OCI-LY3 (cell line): ENCODE results near the gene NFX1.

ENCODE experiments used
- H2AFZ ChIP-seq: fragments of 200-600, 300-600 bp; shearing (Covaris generic); 2 replicates; pipeline ENCODE4 v1.6.0; 2014; ENCODE audit warnings: antibody characterized with exemption, low read depth, low read length
- H3K27ac ChIP-seq: fragments of 200-600, 300-600 bp; sonication (generic); 2 replicates; pipeline ENCODE4 v1.5.1; 2014; ENCODE audit warnings: mild to moderate bottlenecking, low read length, moderate library complexity, mixed read lengths
- H3K27me3 ChIP-seq: fragments of 200-600, 300-600 bp; sonication (generic); 2 replicates; pipeline ENCODE4 v1.6.1; 2014; ENCODE audit warnings: low read depth, low read length, mixed read lengths
- H3K36me3 ChIP-seq: fragments of 200-600, 300-600 bp; sonication (generic); replicated peaks from 2 replicates; pipeline ENCODE3; 2014; ENCODE audit warnings: low read depth, low read length, mixed read lengths
- H3K4me1 ChIP-seq: fragments of 300-600, 200-600 bp; sonication (generic); 2 replicates; pipeline ENCODE4 v1.6.1; 2014; ENCODE audit warnings: low read length, mixed read lengths
- H3K4me2 ChIP-seq: fragments of 200-600, 300-600 bp; sonication (generic); 2 replicates; pipeline ENCODE4 v1.6.1; 2014; ENCODE audit warnings: low read length, mixed read lengths
- H3K4me3 ChIP-seq: fragments of 300-600, 200-600 bp; sonication (generic); 2 replicates; pipeline ENCODE4 v1.5.1; 2014; ENCODE audit warnings: antibody characterized with exemption, mild to moderate bottlenecking, low read length, moderate library complexity
- H3K79me2 ChIP-seq: fragments of 300-600, 200-600 bp; shearing (Covaris generic); 2 replicates; pipeline ENCODE4 v1.6.1; 2014; ENCODE audit warnings: mild to moderate bottlenecking, low read length, mixed read lengths
- H3K9ac ChIP-seq: fragments of 300-600, 200-600 bp; shearing (Covaris generic); 2 replicates; pipeline ENCODE4 v1.6.0; 2014; ENCODE audit warnings: mild to moderate bottlenecking, low read length, moderate library complexity
- H3K9me3 ChIP-seq: fragments of 200-600, 300-600 bp; shearing (Covaris generic); 2 replicates; pipeline ENCODE4 v1.6.1; 2014; ENCODE audit warnings: low read length, mixed read lengths; ENCODE audit not compliant: insufficient read depth
- H4K20me1 ChIP-seq: fragments of 200-600, 300-600 bp; sonication (generic); 2 replicates; pipeline ENCODE4 v1.6.1; 2016; ENCODE audit warnings: low read length, mixed read lengths; ENCODE audit not compliant: insufficient read depth
- EZH2phosphoT487 ChIP-seq: fragments of 200-600 bp; shearing (Covaris generic); IDR thresholded peaks from 2 replicates; pipeline ENCODE4 v1.6.1; 2018; ENCODE audit warnings: antibody characterized with exemption, mixed run types, low read depth
- TF ChIP-seq, protein P1 (sequence below): fragments of 200-600, 300-600 bp; sonication (generic); IDR thresholded peaks from 2 replicates; pipeline ENCODE4 v1.5.1; 2014; ENCODE audit warnings: antibody characterized with exemption, low read length, low read depth

The NFX1 gene

DNA sequence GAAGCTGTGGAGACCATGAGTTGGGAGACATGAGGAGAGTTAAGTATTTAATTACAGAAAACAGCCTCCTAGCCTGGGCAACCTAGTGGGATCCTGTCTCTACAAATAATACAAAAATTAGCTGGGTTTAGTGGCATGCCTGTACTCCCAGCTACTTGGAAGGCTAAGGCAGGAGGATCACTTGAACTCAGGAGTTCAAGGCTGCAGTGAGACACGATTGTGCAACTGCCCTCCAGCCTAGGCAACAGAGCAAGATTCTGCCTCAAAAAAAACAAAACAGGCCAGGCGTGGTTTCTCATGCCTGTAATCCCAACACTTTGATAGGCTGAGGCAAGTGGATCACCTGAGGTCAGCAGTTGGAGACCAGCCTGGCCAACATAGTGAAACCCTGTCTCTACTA lies 59.4 kb downstream of the NFX1 start:
- no peak overlapping the region for H3K4me3 ChIP-seq
- H3K9ac ChIP-seq = no peak overlapping the region
- H3K27me3 ChIP-seq = no peaks in the 10 kb centered on the region
- no peaks in the 10 kb centered on the region for H3K4me1 ChIP-seq
- H3K4me2 ChIP-seq = no peak overlapping the region
- no peak for TF ChIP-seq EZH2phosphoT487
- TF ChIP-seq, protein P1, sequence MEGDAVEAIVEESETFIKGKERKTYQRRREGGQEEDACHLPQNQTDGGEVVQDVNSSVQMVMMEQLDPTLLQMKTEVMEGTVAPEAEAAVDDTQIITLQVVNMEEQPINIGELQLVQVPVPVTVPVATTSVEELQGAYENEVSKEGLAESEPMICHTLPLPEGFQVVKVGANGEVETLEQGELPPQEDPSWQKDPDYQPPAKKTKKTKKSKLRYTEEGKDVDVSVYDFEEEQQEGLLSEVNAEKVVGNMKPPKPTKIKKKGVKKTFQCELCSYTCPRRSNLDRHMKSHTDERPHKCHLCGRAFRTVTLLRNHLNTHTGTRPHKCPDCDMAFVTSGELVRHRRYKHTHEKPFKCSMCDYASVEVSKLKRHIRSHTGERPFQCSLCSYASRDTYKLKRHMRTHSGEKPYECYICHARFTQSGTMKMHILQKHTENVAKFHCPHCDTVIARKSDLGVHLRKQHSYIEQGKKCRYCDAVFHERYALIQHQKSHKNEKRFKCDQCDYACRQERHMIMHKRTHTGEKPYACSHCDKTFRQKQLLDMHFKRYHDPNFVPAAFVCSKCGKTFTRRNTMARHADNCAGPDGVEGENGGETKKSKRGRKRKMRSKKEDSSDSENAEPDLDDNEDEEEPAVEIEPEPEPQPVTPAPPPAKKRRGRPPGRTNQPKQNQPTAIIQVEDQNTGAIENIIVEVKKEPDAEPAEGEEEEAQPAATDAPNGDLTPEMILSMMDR = no peak
- peaks cover 59% of the 10 kb centered on the region for H3K36me3 ChIP-seq
- H3K79me2 ChIP-seq = no peaks in the 10 kb centered on the region
- no peak overlapping the region for H2AFZ ChIP-seq
- no peak overlapping the region for H3K27ac ChIP-seq
- no peaks in the 10 kb centered on the region for H3K9me3 ChIP-seq
- no peaks in the 10 kb centered on the region for H4K20me1 ChIP-seq

DNA sequence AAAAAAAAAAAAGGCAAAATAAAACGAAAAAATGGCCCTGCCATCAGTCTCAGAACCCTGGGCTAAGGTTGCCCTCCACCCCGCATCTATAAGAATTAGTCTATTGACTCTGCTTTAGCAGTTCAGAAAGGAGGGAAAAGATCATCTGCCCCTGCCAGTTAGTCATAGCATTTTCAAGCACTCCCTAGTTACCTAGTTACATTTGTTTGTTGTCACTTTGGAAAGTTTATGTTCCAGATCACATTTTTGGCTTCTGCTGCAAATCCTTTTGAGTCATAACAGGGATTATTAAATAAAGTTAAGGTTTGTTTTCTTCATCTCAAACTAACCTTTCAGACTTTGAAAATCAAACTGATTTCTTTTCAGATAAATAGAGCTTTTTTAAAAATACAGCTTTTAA lies 60.0 kb downstream of the NFX1 start:
- no peak for TF ChIP-seq EZH2phosphoT487
- TF ChIP-seq, protein P1 = no peak
- Histone ChIP-seq H3K4me1 (no peaks in the 10 kb centered on the region), H3K9me3 (no peaks in the 10 kb centered on the region), H3K4me3 (no peak overlapping the region), H3K79me2 (no peaks in the 10 kb centered on the region), H2AFZ (no peak overlapping the region), H3K4me2 (no peak overlapping the region), H3K27me3 (no peaks in the 10 kb centered on the region), H4K20me1 (no peaks in the 10 kb centered on the region), H3K9ac (no peak overlapping the region), H3K27ac (no peak overlapping the region), H3K36me3 (peaks cover 65% of the 10 kb centered on the region)

DNA sequence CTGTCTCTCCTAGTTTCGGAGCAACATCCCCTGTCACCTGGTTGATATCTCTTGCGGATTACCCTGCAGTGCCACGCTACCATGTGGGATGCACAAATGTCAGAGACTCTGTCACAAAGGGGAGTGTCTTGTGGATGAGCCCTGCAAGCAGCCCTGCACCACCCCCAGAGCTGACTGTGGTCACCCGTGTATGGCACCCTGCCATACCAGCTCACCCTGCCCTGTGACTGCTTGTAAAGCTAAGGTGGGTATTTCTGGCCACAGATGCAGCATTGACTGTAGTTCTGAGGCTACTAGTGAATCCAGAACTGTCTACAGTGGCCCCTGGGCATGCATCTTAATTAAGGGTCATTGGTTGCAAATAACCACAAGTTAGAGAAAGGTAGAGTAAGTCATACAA lies 61.2 kb downstream of the NFX1 start:
- Histone ChIP-seq H3K4me2 (no peak overlapping the region), H3K27me3 (no peaks in the 10 kb centered on the region), H2AFZ (no peak overlapping the region), H3K9ac (no peak overlapping the region), H4K20me1 (no peaks in the 10 kb centered on the region), H3K36me3 (peaks cover 62% of the 10 kb centered on the region), H3K4me1 (no peaks in the 10 kb centered on the region), H3K27ac (no peak overlapping the region), H3K4me3 (no peak overlapping the region), H3K79me2 (no peaks in the 10 kb centered on the region), H3K9me3 (no peaks in the 10 kb centered on the region)
- TF ChIP-seq, protein P1 = no peak
- TF ChIP-seq EZH2phosphoT487 = no peak

DNA sequence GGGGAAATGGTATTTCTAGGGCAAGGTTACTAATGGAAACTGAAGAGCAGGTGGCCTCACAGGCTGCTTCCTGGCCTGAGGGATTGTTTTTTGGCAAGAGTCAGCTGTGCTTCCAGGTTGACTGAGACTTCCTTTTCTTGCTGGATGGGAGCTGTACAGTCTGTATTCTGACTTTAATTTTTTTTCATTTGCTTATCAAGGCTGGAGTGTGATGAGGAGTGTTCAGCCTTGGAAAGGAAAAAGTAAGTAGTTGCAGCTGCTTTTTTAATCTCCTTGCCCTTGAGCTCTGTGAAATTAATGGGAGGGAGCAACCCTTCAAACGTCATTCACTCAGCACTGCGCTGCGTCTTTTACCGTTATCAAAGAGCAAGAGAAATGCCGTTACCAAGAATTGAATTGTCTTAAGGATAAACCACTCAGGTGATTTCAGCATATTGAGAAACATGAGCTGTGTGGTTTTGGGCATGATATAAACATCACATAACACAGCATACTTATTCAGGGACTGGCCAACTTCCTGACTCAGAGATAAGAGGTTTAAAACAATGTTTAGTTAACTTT lies 64.4 kb downstream of the NFX1 start:
- Histone ChIP-seq H4K20me1 (no peaks in the 10 kb centered on the region), H3K9ac (no peak overlapping the region), H2AFZ (no peak overlapping the region), H3K79me2 (no peaks in the 10 kb centered on the region), H3K27ac (no peak overlapping the region), H3K36me3 (peaks cover 43% of the 10 kb centered on the region), H3K4me2 (no peak overlapping the region), H3K4me3 (no peak overlapping the region), H3K27me3 (no peaks in the 10 kb centered on the region), H3K9me3 (no peaks in the 10 kb centered on the region), H3K4me1 (no peaks in the 10 kb centered on the region)
- TF ChIP-seq, protein P1 = no peak
- no peak for TF ChIP-seq EZH2phosphoT487
